Neural cell (in vitro differentiated cells): Measurements from ENCODE around the gene ALB. TPM values are rescaled to one million over a fixed set of nuclear protein-coding genes. Genes with fewer than 3 reads are reported as not detected.

ENCODE experiments used
- H2AFZ ChIP-seq: fragments of 200-600, 300-800 bp; sonication (generic), shearing (Covaris generic); 2 replicates; pipeline ENCODE4 v1.6.0; 2014; ENCODE audit warnings: low read depth, mild to moderate bottlenecking, antibody characterized with exemption, low read length, moderate library complexity
- H3F3A ChIP-seq: fragments of 200-600 bp; shearing (Covaris generic); 2 replicates; pipeline ENCODE4 v1.6.1; 2016; ENCODE audit warnings: mild to moderate bottlenecking, moderate library complexity, mixed read lengths, antibody characterized with exemption, low read length; ENCODE audit not compliant: insufficient read depth, poor library complexity, severe bottlenecking
- H3K27ac ChIP-seq: fragments of 200-600, 300-800 bp; sonication (generic), shearing (Covaris generic); 2 replicates; pipeline ENCODE4 v1.5.1; 2014; ENCODE audit warnings: mild to moderate bottlenecking, low read length, moderate library complexity
- H3K27me3 ChIP-seq: fragments of 300-800, 200-600 bp; sonication (generic), shearing (Covaris generic); 2 replicates; pipeline ENCODE4 v1.6.0; 2014; ENCODE audit warnings: mild to moderate bottlenecking, low read depth, low read length, moderate library complexity; ENCODE audit not compliant: insufficient read depth
- H3K36me3 ChIP-seq: fragments of 300-800, 200-600 bp; sonication (generic), shearing (Covaris generic); 2 replicates; pipeline ENCODE4 v1.5.1; 2014; ENCODE audit warnings: mild to moderate bottlenecking, antibody characterized with exemption, low read length, moderate library complexity; ENCODE audit not compliant: insufficient read depth
- H3K4me2 ChIP-seq: fragments of 300-800, 200-600 bp; sonication (generic), shearing (Covaris generic); 2 replicates; pipeline ENCODE4 v1.6.0; 2014; ENCODE audit warnings: mild to moderate bottlenecking, low read length
- H3K4me3 ChIP-seq: fragments of 300-800, 200-600 bp; sonication (generic), shearing (Covaris generic); 2 replicates; pipeline ENCODE4 v1.5.1; 2014; ENCODE audit warnings: mild to moderate bottlenecking, low read length, moderate library complexity
- H3K79me2 ChIP-seq: fragments of 200-600 bp; shearing (Covaris generic); replicated peaks from 2 replicates; pipeline ENCODE4 v1.6.0; 2014; ENCODE audit warnings: mild to moderate bottlenecking, low read length, moderate library complexity; ENCODE audit not compliant: insufficient read depth
- H3K9ac ChIP-seq: fragments of 300-800, 200-600 bp; sonication (generic), shearing (Covaris generic); 2 replicates; pipeline ENCODE4 v1.6.1; 2016; ENCODE audit warnings: mild to moderate bottlenecking, low read length, mixed read lengths
- H3K9me2 ChIP-seq: fragments of 200-600 bp; shearing (Covaris generic); 2 replicates; pipeline ENCODE4 v1.6.1; 2016; ENCODE audit warnings: mild to moderate bottlenecking, low read length, mixed read lengths; ENCODE audit not compliant: insufficient read depth
- H3K9me3 ChIP-seq: fragments of 200-600, 300-800 bp; sonication (generic), shearing (Covaris generic); 2 replicates; pipeline ENCODE4 v1.6.1; 2016; ENCODE audit warnings: mild to moderate bottlenecking, mixed run types, low read length, moderate library complexity, mixed read lengths
- H4K20me1 ChIP-seq: fragments of 200-600 bp; shearing (Covaris generic); 2 replicates; pipeline ENCODE4 v1.6.1; 2016; ENCODE audit warnings: mild to moderate bottlenecking, mixed run types; ENCODE audit not compliant: insufficient read depth
- CTCF ChIP-seq: fragments of 450-650 bp; IDR thresholded peaks from 2 replicates; pipeline ENCODE4 v1.5.1; 2014; ENCODE audit warnings: antibody characterized with exemption, mild to moderate bottlenecking, moderate library complexity; ENCODE audit not compliant: poor library complexity, severe bottlenecking
- EP300 ChIP-seq: fragments of 450-650 bp; conservative IDR thresholded peaks from 2 replicates; pipeline ENCODE4 v1.6.1; 2014; ENCODE audit warnings: antibody characterized with exemption, mild to moderate bottlenecking, moderate library complexity; ENCODE audit not compliant: poor library complexity, severe bottlenecking
- EZH2 ChIP-seq: fragments of 200-600, 300-800 bp; shearing (Covaris generic), sonication (generic); IDR thresholded peaks from 2 replicates; pipeline ENCODE4 v1.6.1; 2014; ENCODE audit warnings: antibody characterized with exemption, low read length, borderline replicate concordance, mild to moderate bottlenecking; ENCODE audit not compliant: insufficient read depth, poor library complexity, severe bottlenecking
- MXI1 ChIP-seq: fragments of 450-650 bp; conservative IDR thresholded peaks from 2 replicates; pipeline ENCODE4 v1.6.1; 2014; ENCODE audit warnings: antibody characterized with exemption, mild to moderate bottlenecking; ENCODE audit not compliant: poor library complexity, severe bottlenecking
- POLR2AphosphoS5 ChIP-seq: IDR thresholded peaks from 2 replicates; pipeline ENCODE4 v1.6.1; 2012
- RAD21 ChIP-seq: fragments of 450-650 bp; conservative IDR thresholded peaks from 2 replicates; pipeline ENCODE4 v1.6.1; 2014; ENCODE audit warnings: antibody characterized with exemption, mild to moderate bottlenecking, moderate library complexity
- REST ChIP-seq: IDR thresholded peaks from 2 replicates; pipeline ENCODE4 v1.6.1; 2012; ENCODE audit warnings: borderline replicate concordance
- SMC3 ChIP-seq: fragments of 450-650 bp; conservative IDR thresholded peaks from 2 replicates; pipeline ENCODE4 v1.6.1; 2014; ENCODE audit warnings: antibody characterized with exemption, mild to moderate bottlenecking, moderate library complexity; ENCODE audit not compliant: poor library complexity
- TAF1 ChIP-seq: IDR thresholded peaks from 2 replicates; pipeline ENCODE4 v1.6.1; 2012; ENCODE audit warnings: low read depth
- polyA plus RNA-seq: library from polyadenylated mRNA; depleted of rRNA; stranded (reverse); fragments of >200 nt; gene quantifications from 2 replicates; pipeline ENCODE4 v1.2.3, GENCODE V29; 2014

ALB gene
- polyA plus RNA-seq, 1 donor from 2014 or later = 3.4 TPM

- no peak overlapping the region for H3K27ac ChIP-seq
- no peaks in the 10 kb centered on the region for H3K9me2 ChIP-seq
- H3F3A ChIP-seq = no peaks in the 10 kb centered on the region
- no peak overlapping the region for H2AFZ ChIP-seq
- no peaks in the 10 kb centered on the region for H3K9me3 ChIP-seq
- no peak overlapping the region for H3K9ac ChIP-seq
- H4K20me1 ChIP-seq = no peaks in the 10 kb centered on the region
- H3K79me2 ChIP-seq = no peaks in the 10 kb centered on the region
- H3K36me3 ChIP-seq = no peaks in the 10 kb centered on the region
- H3K27me3 ChIP-seq = no peaks in the 10 kb centered on the region
- H3K4me3 ChIP-seq = no peak overlapping the region
- TF ChIP-seq REST = no peak
- TF ChIP-seq CTCF = no peak
- no peak for TF ChIP-seq RAD21
- TF ChIP-seq EP300 = no peak
- no peak for TF ChIP-seq MXI1
- TF ChIP-seq SMC3 = no peak
- no peak for TF ChIP-seq POLR2AphosphoS5
- no peak for TF ChIP-seq EZH2
- TF ChIP-seq TAF1 = no peak
- no peak overlapping the region for H3K4me2 ChIP-seq
These were observed 22.6 kb downstream of the ALB start for GRCh38 chr4:73426666-73427065.

GRCh38 chr4:73429118-73429517 lies 25.0 kb downstream of the ALB start:
- Histone ChIP-seq H3K27me3 (no peaks in the 10 kb centered on the region), H3K9ac (no peak overlapping the region), H3K27ac (no peak overlapping the region), H3K9me3 (no peaks in the 10 kb centered on the region), H3K36me3 (no peaks in the 10 kb centered on the region), H3K9me2 (no peaks in the 10 kb centered on the region), H3K79me2 (no peaks in the 10 kb centered on the region), H4K20me1 (no peaks in the 10 kb centered on the region), H3K4me2 (no peak overlapping the region), H2AFZ (no peak overlapping the region), H3K4me3 (no peak overlapping the region), H3F3A (no peaks in the 10 kb centered on the region)
- TF ChIP-seq TAF1 = no peak
- TF ChIP-seq RAD21 = no peak
